H9 (cell line): ENCODE data around the gene EFCAB3. TPM values are rescaled to one million over a fixed set of nuclear protein-coding genes. Genes with fewer than 3 reads are reported as not detected.

ENCODE experiments used
- DNase-seq: peaks from one replicate; pipeline ENCODE4 v3.0.0-alpha.2; 2017
- H2AFZ ChIP-seq: one replicate; pipeline ENCODE4 v1.6.1; 2013; ENCODE audit warnings: mild to moderate bottlenecking, low read length, control low read depth, moderate library complexity
- H2AK5ac ChIP-seq: 2 replicates; pipeline ENCODE4 v1.6.1; 2013; ENCODE audit warnings: low read length, control low read depth, mixed read lengths; ENCODE audit not compliant: insufficient read length
- H2BK120ac ChIP-seq: one replicate; pipeline ENCODE4 v1.6.1; 2013; ENCODE audit warnings: low read depth, mild to moderate bottlenecking, low read length, control low read depth, inconsistent platforms; ENCODE audit not compliant: poor library complexity, severe bottlenecking
- H2BK12ac ChIP-seq: 2 replicates; pipeline ENCODE4 v1.6.1; 2013; ENCODE audit warnings: low read length, control low read depth, mixed read lengths, low read depth; ENCODE audit not compliant: insufficient read length
- H2BK15ac ChIP-seq: 2 replicates; pipeline ENCODE4 v1.6.1; 2013; ENCODE audit warnings: low read depth, low read length, control low read depth
- H2BK20ac ChIP-seq: one replicate; pipeline ENCODE4 v1.6.1; 2013; ENCODE audit warnings: low read depth, mild to moderate bottlenecking, low read length, control low read depth, inconsistent platforms; ENCODE audit not compliant: poor library complexity, severe bottlenecking
- H2BK5ac ChIP-seq: 2 replicates; pipeline ENCODE4 v1.6.1; 2013; ENCODE audit warnings: low read length, control low read depth, mixed read lengths; ENCODE audit not compliant: insufficient read length
- H3K14ac ChIP-seq: 2 replicates; pipeline ENCODE4 v1.6.1; 2013; ENCODE audit warnings: low read length, control low read depth; ENCODE audit not compliant: insufficient read depth
- H3K18ac ChIP-seq: 2 replicates; pipeline ENCODE4 v1.6.1; 2013; ENCODE audit warnings: low read depth, mild to moderate bottlenecking, mixed read lengths, low read length, control low read depth; ENCODE audit not compliant: insufficient read length
- H3K23ac ChIP-seq: 2 replicates; pipeline ENCODE4 v1.6.1; 2013; ENCODE audit warnings: low read length, control low read depth, mixed read lengths, low read depth; ENCODE audit not compliant: insufficient read length
- H3K23me2 ChIP-seq: 2 replicates; pipeline ENCODE4 v1.6.1; 2013; ENCODE audit warnings: low read depth, mild to moderate bottlenecking, mixed read lengths, low read length, control low read depth; ENCODE audit not compliant: insufficient read length, poor library complexity, severe bottlenecking
- H3K27ac ChIP-seq: 2 replicates; pipeline ENCODE4 v1.5.1; 2013; ENCODE audit warnings: low read length, control low read depth, mixed read lengths, low read depth; ENCODE audit not compliant: insufficient read length
- H3K27me3 ChIP-seq: 2 replicates; pipeline ENCODE4 v1.6.1; 2013; ENCODE audit warnings: low read length, control low read depth, inconsistent platforms; ENCODE audit not compliant: insufficient read depth
- H3K4ac ChIP-seq: 2 replicates; pipeline ENCODE4 v1.6.1; 2013; ENCODE audit warnings: low read depth, mild to moderate bottlenecking, control low read depth, inconsistent platforms, low read length, moderate library complexity
- H3K4me1 ChIP-seq: 2 replicates; pipeline ENCODE4 v1.6.1; 2013; ENCODE audit warnings: low read length, control low read depth, inconsistent platforms; ENCODE audit not compliant: insufficient read depth
- H3K4me2 ChIP-seq: 2 replicates; pipeline ENCODE4 v1.6.1; 2013; ENCODE audit warnings: low read length, control low read depth, mixed read lengths; ENCODE audit not compliant: insufficient read length, insufficient read depth
- H3K56ac ChIP-seq: 2 replicates; pipeline ENCODE4 v1.6.1; 2013; ENCODE audit warnings: low read depth, mild to moderate bottlenecking, mixed read lengths, low read length, control low read depth; ENCODE audit not compliant: insufficient read length
- H3K79me1 ChIP-seq: 2 replicates; pipeline ENCODE4 v1.6.1; 2013; ENCODE audit warnings: low read depth, mild to moderate bottlenecking, moderate library complexity, low read length, control low read depth, inconsistent platforms; ENCODE audit not compliant: insufficient read depth, poor library complexity, severe bottlenecking
- H3K79me2 ChIP-seq: 2 replicates; pipeline ENCODE4 v1.6.1; 2013; ENCODE audit warnings: low read length, control low read depth, inconsistent platforms; ENCODE audit not compliant: insufficient read depth
- H3K9ac ChIP-seq: 2 replicates; pipeline ENCODE4 v1.6.1; 2013; ENCODE audit warnings: low read length, control low read depth, mixed read lengths; ENCODE audit not compliant: insufficient read length; ENCODE audit errors: extremely low read depth
- H3K9me3 ChIP-seq: one replicate; pipeline ENCODE4 v1.6.1; 2013; ENCODE audit warnings: low read depth, low read length, inconsistent platforms; ENCODE audit not compliant: control insufficient read depth
- H3T11ph ChIP-seq: one replicate; pipeline ENCODE4 v1.6.1; 2013; ENCODE audit warnings: mild to moderate bottlenecking, low read length, control low read depth, inconsistent platforms
- H4K20me1 ChIP-seq: one replicate; pipeline ENCODE4 v1.6.1; 2013; ENCODE audit not compliant: control insufficient read depth, insufficient read length, insufficient read depth
- H4K5ac ChIP-seq: 2 replicates; pipeline ENCODE4 v1.6.1; 2013; ENCODE audit warnings: low read depth, mild to moderate bottlenecking, mixed read lengths, low read length, control low read depth; ENCODE audit not compliant: insufficient read length
- H4K8ac ChIP-seq: replicated peaks from 2 replicates; pipeline ENCODE4 v1.6.1; 2013; ENCODE audit warnings: low read length, control low read depth, mixed read lengths, low read depth; ENCODE audit not compliant: insufficient read length
- H4K91ac ChIP-seq: 2 replicates; pipeline ENCODE4 v1.6.1; 2013; ENCODE audit warnings: low read depth, mild to moderate bottlenecking, moderate library complexity, mixed read lengths, low read length, control low read depth; ENCODE audit not compliant: insufficient read length
- H3K27ac Mint-ChIP-seq, 3 experiments: 2 replicates in 2 of 3; 3 replicates in 1 of 3; pipeline ENCODE4 v1.8.0; 2020 to 2021; ENCODE audit warnings: mixed read lengths in 3 of 3, mild to moderate bottlenecking in 1 of 3, moderate library complexity in 1 of 3
- H3K27me3 Mint-ChIP-seq: 2 replicates; pipeline ENCODE4 v1.8.0; 2021; ENCODE audit warnings: low read depth, mild to moderate bottlenecking, moderate library complexity, mixed read lengths
- H3K36me3 Mint-ChIP-seq, 3 experiments: 2 replicates in 2 of 3; 3 replicates in 1 of 3; pipeline ENCODE4 v1.8.0; 2020 to 2021; ENCODE audit warnings: low read depth in 3 of 3, mixed read lengths in 3 of 3; ENCODE audit not compliant: insufficient read depth in 1 of 3
- H3K4me1 Mint-ChIP-seq, 2 experiments: 2 replicates each; pipeline ENCODE4 v1.8.0; 2020; ENCODE audit warnings: mixed read lengths in 2 of 2
- H3K4me3 Mint-ChIP-seq, 2 experiments: 2 replicates in 1 of 2; 3 replicates in 1 of 2; pipeline ENCODE4 v1.8.0; 2020 to 2021; ENCODE audit warnings: mild to moderate bottlenecking in 2 of 2, mixed read lengths in 2 of 2, moderate library complexity in 1 of 2
- H3K9me3 Mint-ChIP-seq, 2 experiments: 2 replicates in 1 of 2; 3 replicates in 1 of 2; pipeline ENCODE4 v1.8.0; 2020; ENCODE audit warnings: mild to moderate bottlenecking in 2 of 2, mixed read lengths in 2 of 2, moderate library complexity in 1 of 2
- CTCF ChIP-seq: fragments of 200-600 bp; sonication (generic); conservative IDR thresholded peaks from 3 replicates; pipeline ENCODE4 v1.8.0; 2021; ENCODE audit warnings: antibody characterized with exemption, mild to moderate bottlenecking
- WGBS: extraction: QIAGEN DNeasy Blood & Tissue Kit; methylation state at CpG from one replicate; pipeline ENCODE4 v1.1.7; 2013; ENCODE audit warnings: missing lambda C conversion rate, low lambda C conversion rate, mixed read lengths; ENCODE audit not compliant: insufficient read length; ENCODE audit errors: extremely low coverage; 5-methylcytosine and 5-hydroxymethylcytosine counted together
- long read RNA-seq: library from polyadenylated mRNA; unstranded; transcript quantifications from one replicate; pipeline ENCODE4 v2.0.0, GENCODE V29; 2020
- total RNA-seq: library from RNA; stranded (reverse); gene quantifications from 2 replicates; pipeline ENCODE4 v1.2.1, GENCODE V29; 2021

EFCAB3 gene
- not detected in 2 replicates for total RNA-seq
- long read RNA-seq, result 0 reads

- H3K18ac ChIP-seq, result no peak within 1 kb of the TSS
- no peaks in the 10 kb centered on the region for H3K4me1 Mint-ChIP-seq
- H3K23me2 ChIP-seq, result no peaks in the 10 kb centered on the region
- H3K36me3 Mint-ChIP-seq, result no peaks in the 10 kb centered on the region
- no peak within 1 kb of the TSS for H3K27ac ChIP-seq
- peaks cover 10% of the 10 kb centered on the region for H3K27me3 Mint-ChIP-seq
- H3K27ac Mint-ChIP-seq, result no peak within 1 kb of the TSS
- H4K20me1 ChIP-seq, result no peaks in the 10 kb centered on the region
- H4K91ac ChIP-seq, result no peak within 1 kb of the TSS
- no peak within 1 kb of the TSS for H2BK12ac ChIP-seq
- WGBS, result no CpG with 5 or more reads among the region's 3 CpGs
- H3K4me1 ChIP-seq, result no peaks in the 10 kb centered on the region
- no peaks in the 10 kb centered on the region for H3K9me3 Mint-ChIP-seq
- no peak within 1 kb of the TSS for H2AFZ ChIP-seq
- no peaks in the 10 kb centered on the region for H3K27me3 ChIP-seq
- H3K4me2 ChIP-seq, result no peak within 1 kb of the TSS
- no peak within 1 kb of the TSS for H3K4ac ChIP-seq
- no peak within 1 kb of the TSS for H3K9ac ChIP-seq
- H2BK20ac ChIP-seq, result no peak within 1 kb of the TSS
- no peak within 1 kb of the TSS for H3K23ac ChIP-seq
- no peak within 1 kb of the TSS for H3K56ac ChIP-seq
- no peak within 1 kb of the TSS for H4K5ac ChIP-seq
- H2BK120ac ChIP-seq, result no peak within 1 kb of the TSS
- no peak within 1 kb of the TSS for H3K4me3 Mint-ChIP-seq
- H4K8ac ChIP-seq, result no peak within 1 kb of the TSS
- H3K9me3 ChIP-seq, result no peaks in the 10 kb centered on the region
- H3K79me1 ChIP-seq, result no peaks in the 10 kb centered on the region
- DNase-seq, result no peak
- TF ChIP-seq CTCF, result no peak
- no peak within 1 kb of the TSS for H2BK15ac ChIP-seq
- H3K14ac ChIP-seq, result no peak within 1 kb of the TSS
- no peak within 1 kb of the TSS for H2BK5ac ChIP-seq
- no peak within 1 kb of the TSS for H2AK5ac ChIP-seq
- no peaks in the 10 kb centered on the region for H3K79me2 ChIP-seq
- H3T11ph ChIP-seq, result no peak within 1 kb of the TSS
Observed at GRCh38 chr17:62380253-62380652, at the start of gene EFCAB3. EFCAB3 (plus strand) TSS chr17:62380553; CDS start chr17:62382980, 2,427 bp downstream.
